ENCODE results near the gene STK33.
"Not testable (repeated sequence)": the region's sequence is repeated elsewhere in the genome, so short reads cannot be mapped to it uniquely, and the experiment has no call there.

STK33 gene

DNA sequence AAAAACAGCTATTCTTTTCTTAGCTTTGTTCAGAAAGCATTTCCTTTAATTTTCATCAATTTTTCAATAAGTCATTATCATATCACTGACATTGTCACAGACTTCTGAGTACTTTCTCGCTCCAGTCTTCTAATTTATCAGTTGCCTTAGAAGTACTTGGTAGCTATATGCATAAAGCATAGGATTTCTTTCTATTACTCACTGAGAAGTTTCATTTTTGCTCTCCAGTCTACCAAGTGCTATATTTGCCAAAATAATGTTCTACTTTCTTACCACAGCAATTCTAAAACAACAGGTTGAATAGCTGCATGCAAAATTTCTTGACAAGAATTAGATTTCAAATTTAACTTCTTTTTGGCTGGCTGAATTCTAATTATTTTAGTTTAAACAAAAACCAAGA lies 116.3 kb downstream of the STK33 start:
- no peak for DNase-seq
- TF ChIP-seq EZH2 (IDR thresholded peaks at IDR 0.05; ENCODE audit: borderline replicate concordance, low read depth, low read length, severe bottlenecking) = no peak
- TF ChIP-seq, protein P1, sequence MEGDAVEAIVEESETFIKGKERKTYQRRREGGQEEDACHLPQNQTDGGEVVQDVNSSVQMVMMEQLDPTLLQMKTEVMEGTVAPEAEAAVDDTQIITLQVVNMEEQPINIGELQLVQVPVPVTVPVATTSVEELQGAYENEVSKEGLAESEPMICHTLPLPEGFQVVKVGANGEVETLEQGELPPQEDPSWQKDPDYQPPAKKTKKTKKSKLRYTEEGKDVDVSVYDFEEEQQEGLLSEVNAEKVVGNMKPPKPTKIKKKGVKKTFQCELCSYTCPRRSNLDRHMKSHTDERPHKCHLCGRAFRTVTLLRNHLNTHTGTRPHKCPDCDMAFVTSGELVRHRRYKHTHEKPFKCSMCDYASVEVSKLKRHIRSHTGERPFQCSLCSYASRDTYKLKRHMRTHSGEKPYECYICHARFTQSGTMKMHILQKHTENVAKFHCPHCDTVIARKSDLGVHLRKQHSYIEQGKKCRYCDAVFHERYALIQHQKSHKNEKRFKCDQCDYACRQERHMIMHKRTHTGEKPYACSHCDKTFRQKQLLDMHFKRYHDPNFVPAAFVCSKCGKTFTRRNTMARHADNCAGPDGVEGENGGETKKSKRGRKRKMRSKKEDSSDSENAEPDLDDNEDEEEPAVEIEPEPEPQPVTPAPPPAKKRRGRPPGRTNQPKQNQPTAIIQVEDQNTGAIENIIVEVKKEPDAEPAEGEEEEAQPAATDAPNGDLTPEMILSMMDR (IDR thresholded peaks at IDR 0.05; ENCODE audit: borderline replicate concordance, extremely low read depth, low read length, poor library complexity, severe bottlenecking) = no peak
- no peak for ATAC-seq (ENCODE audit: insufficient read depth, low read depth)
- no peaks in the 10 kb centered on the region for H3K4me1 ChIP-seq (ENCODE audit: insufficient read depth, low read length)
- no peaks in the 10 kb centered on the region for H3K79me2 ChIP-seq (ENCODE audit: insufficient read depth, low read length)
- no peak overlapping the region for H3K9ac ChIP-seq (ENCODE audit: low read depth, low read length)
- peaks cover 3% of the 10 kb centered on the region for H3K27me3 ChIP-seq (ENCODE audit: insufficient read depth, low read length, poor library complexity)
- H2AFZ ChIP-seq (ENCODE audit: low read depth, low read length) = no peak overlapping the region
- no peaks in the 10 kb centered on the region for H4K20me1 ChIP-seq (ENCODE audit: insufficient read depth, low read length)
- no peak overlapping the region for H3K4me2 ChIP-seq (ENCODE audit: insufficient read depth, low read length)
- no peak overlapping the region for H3K27ac ChIP-seq (ENCODE audit: low read length)
- H3K36me3 ChIP-seq (ENCODE audit: insufficient read depth, low read length) = no peaks in the 10 kb centered on the region
- no peak overlapping the region for H3K4me3 ChIP-seq (ENCODE audit: low read depth in 1 of 2, low read length in 2 of 2)
- no peaks in the 10 kb centered on the region for H3K9me3 ChIP-seq (ENCODE audit: insufficient read depth, low read length, severe bottlenecking)

DNA sequence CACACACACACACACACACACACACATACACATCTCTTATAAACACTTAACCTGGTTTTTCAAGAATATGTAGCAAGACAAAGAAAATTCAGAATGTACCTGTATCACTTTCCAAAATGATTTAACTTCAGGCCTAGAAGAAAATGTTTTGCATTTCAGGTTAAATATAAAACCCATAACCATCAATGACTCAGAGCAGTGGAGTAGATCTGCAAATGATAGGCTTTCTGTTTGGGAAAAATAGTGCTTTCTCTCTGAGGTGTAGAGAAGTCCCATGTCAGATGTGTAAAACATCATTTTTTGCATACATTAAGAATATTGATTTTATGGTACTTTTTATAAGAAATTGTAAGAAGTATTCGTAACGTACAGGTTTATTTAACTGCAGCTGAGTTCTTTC lies 116.9 kb downstream of the STK33 start:
- Histone ChIP-seq H3K27ac (ENCODE audit: low read length) (no peak overlapping the region), H3K36me3 (ENCODE audit: insufficient read depth, low read length) (no peaks in the 10 kb centered on the region), H4K20me1 (ENCODE audit: insufficient read depth, low read length) (no peaks in the 10 kb centered on the region), H3K4me3 (ENCODE audit: low read depth in 1 of 2, low read length in 2 of 2) (no peak overlapping the region), H3K79me2 (ENCODE audit: insufficient read depth, low read length) (no peaks in the 10 kb centered on the region), H2AFZ (ENCODE audit: low read depth, low read length) (no peak overlapping the region), H3K4me1 (ENCODE audit: insufficient read depth, low read length) (no peaks in the 10 kb centered on the region), H3K27me3 (ENCODE audit: insufficient read depth, low read length, poor library complexity) (peaks cover 3% of the 10 kb centered on the region), H3K4me2 (ENCODE audit: insufficient read depth, low read length) (no peak overlapping the region), H3K9me3 (ENCODE audit: insufficient read depth, low read length, severe bottlenecking) (no peaks in the 10 kb centered on the region), H3K9ac (ENCODE audit: low read depth, low read length) (no peak overlapping the region)
- TF ChIP-seq, protein P1 (IDR thresholded peaks at IDR 0.05; ENCODE audit: borderline replicate concordance, extremely low read depth, low read length, poor library complexity, severe bottlenecking) = no peak
- no peak for TF ChIP-seq EZH2 (IDR thresholded peaks at IDR 0.05; ENCODE audit: borderline replicate concordance, low read depth, low read length, severe bottlenecking)
- no peak for DNase-seq
- no peak for ATAC-seq (ENCODE audit: insufficient read depth, low read depth)

DNA sequence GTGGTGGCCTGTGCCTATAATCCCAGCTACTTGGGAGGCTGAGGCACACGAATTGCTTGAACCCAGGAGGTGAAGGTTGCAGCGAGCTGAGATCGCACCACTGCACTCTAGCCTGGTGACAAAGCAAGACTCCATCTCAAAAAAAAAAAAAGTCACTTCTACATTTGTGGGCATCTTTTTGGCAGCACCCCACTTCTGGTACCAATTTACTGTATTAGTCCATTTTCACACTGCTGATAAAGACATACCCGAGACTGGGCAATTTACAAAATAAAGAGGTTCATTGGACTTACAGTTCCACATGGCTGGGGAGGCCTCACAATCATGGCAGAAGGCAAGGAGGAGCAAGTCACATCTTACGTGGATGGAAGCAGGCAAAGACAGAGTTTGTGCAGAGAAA lies 126.2 kb downstream of the STK33 start:
- not testable (repeated sequence) for H3K79me2 ChIP-seq (ENCODE audit: insufficient read depth, low read length); H3K27me3 ChIP-seq (ENCODE audit: insufficient read depth, low read length, poor library complexity); H2AFZ ChIP-seq (ENCODE audit: low read depth, low read length); H3K9ac ChIP-seq (ENCODE audit: low read depth, low read length); H3K27ac ChIP-seq (ENCODE audit: low read length); H3K4me2 ChIP-seq (ENCODE audit: insufficient read depth, low read length); H3K36me3 ChIP-seq (ENCODE audit: insufficient read depth, low read length); H3K4me1 ChIP-seq (ENCODE audit: insufficient read depth, low read length); H4K20me1 ChIP-seq (ENCODE audit: insufficient read depth, low read length); ATAC-seq (ENCODE audit: insufficient read depth, low read depth); DNase-seq; H3K9me3 ChIP-seq (ENCODE audit: insufficient read depth, low read length, severe bottlenecking); H3K4me3 ChIP-seq (ENCODE audit: low read depth in 1 of 2, low read length in 2 of 2)

DNA sequence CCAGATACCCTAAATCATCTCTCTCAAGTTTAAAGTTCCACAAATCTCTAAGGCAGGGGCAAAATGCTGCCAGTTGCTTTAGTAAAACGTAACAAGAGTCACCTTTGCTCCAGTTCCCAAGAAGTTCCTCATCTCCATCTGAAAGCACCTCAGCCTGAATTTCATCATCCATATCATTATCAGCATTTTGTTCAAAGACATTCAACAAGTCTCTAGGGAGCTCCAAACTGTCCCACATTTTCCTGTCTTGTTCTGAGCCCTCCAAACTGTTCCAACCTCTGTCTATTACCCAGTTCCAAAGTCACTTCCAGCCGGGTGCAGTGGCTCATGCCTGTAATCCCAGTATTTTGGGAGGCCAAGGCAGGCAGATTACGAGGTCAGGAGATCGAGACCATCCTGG lies 126.7 kb downstream of the STK33 start:
- H3K9me3 ChIP-seq (ENCODE audit: insufficient read depth, low read length, severe bottlenecking); H3K4me1 ChIP-seq (ENCODE audit: insufficient read depth, low read length); H3K36me3 ChIP-seq (ENCODE audit: insufficient read depth, low read length); H3K4me2 ChIP-seq (ENCODE audit: insufficient read depth, low read length); H3K27me3 ChIP-seq (ENCODE audit: insufficient read depth, low read length, poor library complexity); H3K9ac ChIP-seq (ENCODE audit: low read depth, low read length); H3K27ac ChIP-seq (ENCODE audit: low read length); ATAC-seq (ENCODE audit: insufficient read depth, low read depth); H4K20me1 ChIP-seq (ENCODE audit: insufficient read depth, low read length); H2AFZ ChIP-seq (ENCODE audit: low read depth, low read length); H3K4me3 ChIP-seq (ENCODE audit: low read depth in 1 of 2, low read length in 2 of 2); H3K79me2 ChIP-seq (ENCODE audit: insufficient read depth, low read length); DNase-seq: not testable (repeated sequence)

DNA sequence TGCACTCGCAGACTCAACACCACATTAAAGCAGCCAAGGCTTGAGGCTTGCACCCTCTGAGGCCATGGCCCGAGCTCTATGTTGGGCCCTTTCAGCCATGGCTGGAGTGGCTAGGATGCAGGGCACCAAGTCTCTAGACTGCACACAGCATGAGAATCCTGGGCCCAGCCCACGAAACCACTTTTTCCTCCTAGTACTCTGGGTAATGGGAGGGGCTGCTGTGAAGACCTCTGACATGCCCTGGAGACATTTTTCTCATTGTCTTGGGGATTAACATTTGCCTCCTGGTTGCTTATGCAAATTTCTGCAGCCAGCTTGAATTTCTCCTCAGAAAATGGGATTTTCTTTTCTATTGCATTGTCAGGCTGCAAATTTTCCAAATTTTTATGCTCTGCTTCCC lies 127.1 kb downstream of the STK33 start:
- H3K9ac ChIP-seq (ENCODE audit: low read depth, low read length); H3K27ac ChIP-seq (ENCODE audit: low read length); H3K36me3 ChIP-seq (ENCODE audit: insufficient read depth, low read length); H3K9me3 ChIP-seq (ENCODE audit: insufficient read depth, low read length, severe bottlenecking); H3K79me2 ChIP-seq (ENCODE audit: insufficient read depth, low read length); H3K4me3 ChIP-seq (ENCODE audit: low read depth in 1 of 2, low read length in 2 of 2); DNase-seq; ATAC-seq (ENCODE audit: insufficient read depth, low read depth); H4K20me1 ChIP-seq (ENCODE audit: insufficient read depth, low read length); H3K4me2 ChIP-seq (ENCODE audit: insufficient read depth, low read length); H2AFZ ChIP-seq (ENCODE audit: low read depth, low read length); H3K4me1 ChIP-seq (ENCODE audit: insufficient read depth, low read length); H3K27me3 ChIP-seq (ENCODE audit: insufficient read depth, low read length, poor library complexity): not testable (repeated sequence)
